HCT116 (cell line): Measurements from ENCODE around the gene DCP1B. TPM values are rescaled to one million over a fixed set of nuclear protein-coding genes. Genes with fewer than 3 reads are reported as not detected.

ENCODE experiments used
- ATAC-seq: fragments of 200-7000 bp; cut with Tn5 transposase; 2 replicates; pipeline ENCODE4 v1.9.1; 2020; ENCODE audit warnings: mild to moderate bottlenecking, moderate library complexity
- BruUV-seq: library from RNA; stranded (reverse); fragments of 400-500 nt; replicated peaks from 2 replicates; lab custom pipeline; 2021; lab: Mats Ljungman, UMichigan
- CTCF ChIA-PET: fragments of 300-600 bp; sonication (Branson Sonifier 250); formaldehyde crosslinking; loops from one replicate; lab custom pipeline; 2021; ENCODE audit warnings: antibody characterized with exemption; lab: Charles Lee
- POLR2A ChIA-PET: fragments of 300-600, 350-600 bp; sonication (Branson Sonifier 250); formaldehyde crosslinking; loops from one replicate; lab custom pipeline; 2021; ENCODE audit warnings: antibody characterized with exemption; lab: Charles Lee
- RAD21 ChIA-PET, 2 experiments: fragments of 300-600 bp; sonication (Branson Sonifier 250); formaldehyde crosslinking; loops; one replicate each; lab custom pipeline; 2023; ENCODE audit warnings: low total read pairs in 2 of 2; ENCODE audit not compliant: uncharacterized antibody in 2 of 2, unreplicated experiment in 2 of 2, low non-redundant PET in 1 of 2; lab: Charles Lee
- DNase-seq: peaks from one replicate; pipeline ENCODE4 v3.0.0-alpha.2; 2010; ENCODE audit warnings: low read depth, low spot score
- H2AFZ ChIP-seq: fragments of 200-600 bp; shearing (Covaris generic), sonication (generic); 2 replicates; pipeline ENCODE4 v1.6.1; 2017; ENCODE audit warnings: low read depth, mixed run types, mixed read lengths, antibody characterized with exemption, low read length; ENCODE audit not compliant: poor library complexity, severe bottlenecking
- H3K27ac ChIP-seq: 2 replicates; pipeline ENCODE4 v1.5.1; 2012; ENCODE audit warnings: low read depth, low read length
- H3K27me3 ChIP-seq: fragments of 200-600 bp; sonication (generic); 2 replicates; pipeline ENCODE4 v1.6.1; 2016; ENCODE audit warnings: mixed run types, low read length, mixed read lengths; ENCODE audit not compliant: insufficient read depth
- H3K36me3 ChIP-seq, 2 experiments: fragments of 200-500 bp in 1 of 2; fragments of 200-600 bp in 1 of 2; sonication (Bioruptor generic) in 1 of 2; sonication (generic) in 1 of 2; 2 replicates each; pipeline versions ENCODE4 v1.5.1 to v1.6.1; 2014 to 2016; ENCODE audit warnings: low read length in 2 of 2, inconsistent platforms in 1 of 2, mixed read lengths in 1 of 2, mixed run types in 1 of 2; ENCODE audit not compliant: insufficient read depth in 2 of 2, control insufficient read depth in 1 of 2
- H3K4me1 ChIP-seq, 2 experiments: fragments of 200-600 bp in 1 of 2; sonication (generic) in 1 of 2; 2 replicates each; pipeline versions ENCODE4 v1.5.1 to v1.6.1; 2012 to 2017; ENCODE audit warnings: low read length in 2 of 2, inconsistent platforms in 1 of 2, mild to moderate bottlenecking in 1 of 2, mixed read lengths in 1 of 2, mixed run types in 1 of 2, moderate library complexity in 1 of 2; ENCODE audit not compliant: insufficient read depth in 2 of 2, control insufficient read depth in 1 of 2
- H3K4me2 ChIP-seq: fragments of 200-600 bp; sonication (generic); 2 replicates; pipeline ENCODE4 v1.6.1; 2017; ENCODE audit warnings: mixed run types, low read length, mixed read lengths
- H3K4me3 ChIP-seq, 2 experiments: fragments of 200-600 bp in 1 of 2; sonication (generic) in 1 of 2; replicated peaks in 1 of 2; 2 replicates each; pipeline ENCODE4 v1.5.1; 2011 to 2016; ENCODE audit warnings: low read length in 2 of 2, control low read depth in 1 of 2, low read depth in 1 of 2, mild to moderate bottlenecking in 1 of 2, mixed read lengths in 1 of 2, mixed run types in 1 of 2
- H3K79me2 ChIP-seq: fragments of 200-600 bp; sonication (generic); 2 replicates; pipeline ENCODE4 v1.6.1; 2017; ENCODE audit warnings: mild to moderate bottlenecking, mixed run types, low read length, moderate library complexity, mixed read lengths; ENCODE audit not compliant: insufficient read depth
- H3K9ac ChIP-seq: fragments of 200-600 bp; sonication (generic); 2 replicates; pipeline ENCODE4 v1.6.1; 2016; ENCODE audit warnings: low read length, mixed read lengths
- H3K9me2 ChIP-seq: fragments of 200-600 bp; sonication (generic), shearing (Covaris generic); 2 replicates; pipeline ENCODE4 v1.6.1; 2017; ENCODE audit warnings: mixed run types, mild to moderate bottlenecking, moderate library complexity; ENCODE audit not compliant: insufficient read depth
- H3K9me3 ChIP-seq, 2 experiments: fragments of 200-500 bp in 1 of 2; fragments of 200-600 bp in 1 of 2; sonication (Bioruptor generic) in 1 of 2; sonication (generic) in 1 of 2; 2 replicates each; pipeline ENCODE4 v1.6.1; 2014 to 2017; ENCODE audit warnings: low read length in 2 of 2, mixed read lengths in 2 of 2, inconsistent platforms in 1 of 2, low read depth in 1 of 2, mild to moderate bottlenecking in 1 of 2, mixed run types in 1 of 2, moderate library complexity in 1 of 2; ENCODE audit not compliant: control insufficient read depth in 1 of 2, insufficient read depth in 1 of 2
- H4K20me1 ChIP-seq: fragments of 200-600 bp; sonication (generic), shearing (Covaris generic); 2 replicates; pipeline ENCODE4 v1.6.1; 2017; ENCODE audit warnings: mixed run types, mild to moderate bottlenecking, moderate library complexity; ENCODE audit not compliant: insufficient read depth
- CBX3 ChIP-seq: IDR thresholded peaks from 2 replicates; pipeline ENCODE4 v1.6.1; 2012; ENCODE audit warnings: low read depth
- CEBPB ChIP-seq: IDR thresholded peaks from 2 replicates; pipeline ENCODE4 v1.6.1; 2012; ENCODE audit warnings: low read depth
- EGR1 ChIP-seq: IDR thresholded peaks from 2 replicates; pipeline ENCODE4 v1.6.1; 2012; ENCODE audit warnings: low read depth
- FOSL1 ChIP-seq: IDR thresholded peaks from 2 replicates; pipeline ENCODE4 v1.6.1; 2012; ENCODE audit warnings: low read depth
- POLR2AphosphoS5 ChIP-seq: IDR thresholded peaks from 2 replicates; pipeline ENCODE4 v1.6.1; 2011; ENCODE audit warnings: mild to moderate bottlenecking, low read depth, low read length, moderate library complexity
- SP1 ChIP-seq: IDR thresholded peaks from 2 replicates; pipeline ENCODE4 v1.6.1; 2012; ENCODE audit warnings: low read depth
- TCF7L2 ChIP-seq: IDR thresholded peaks from 2 replicates; pipeline ENCODE4 v1.7.0; 2011; ENCODE audit warnings: borderline replicate concordance, inconsistent platforms; ENCODE audit not compliant: insufficient read depth, insufficient read length; ENCODE audit errors: extremely low read depth
- ZFX ChIP-seq: fragments of 450-650 bp; IDR thresholded peaks from 2 replicates; pipeline ENCODE4 v1.6.1; 2017
- ZNF274 ChIP-seq: fragments of 200-500 bp; sonication (Bioruptor generic); IDR thresholded peaks from 2 replicates; pipeline ENCODE4 v1.6.1; 2014; ENCODE audit warnings: mild to moderate bottlenecking, low read depth, low read length, inconsistent platforms
- intact Hi-C: fragments of 100-400 bp; cut with micrococcal nuclease; formaldehyde crosslinking; loops from 2 replicates; pipeline ENCODE4 v1.10.0; 2022
- total RNA-seq: library from RNA; stranded (reverse); gene quantifications from one replicate; pipeline ENCODE4 v1.2.1, GENCODE V29; 2021; ENCODE audit not compliant: unreplicated experiment
- TF ChIP-seq, protein P1 (sequence below): IDR thresholded peaks from 2 replicates; pipeline ENCODE4 v1.6.1; 2012
- TF ChIP-seq, protein P2 (sequence below): IDR thresholded peaks from 2 replicates; pipeline ENCODE4 v1.6.1; 2012

Gene DCP1B
- total RNA-seq, 1 experiment from 2014 or later: 13.8 TPM

GRCh38 chr12:2052826-2053678, 48.8 kb upstream of the DCP1B start, which contains the start of gene CACNA1C:
Gene CACNA1C (plus strand): TSS chr12:2052987. CDS start chr12:2053563, 576 bp downstream.
- Histone ChIP-seq H3K4me1 (no peaks in the 10 kb centered on the region), H3K27ac (no peak within 1 kb of the TSS), H2AFZ (no peak within 1 kb of the TSS), H3K9me2 (no peaks in the 10 kb centered on the region), H3K4me3 (peak within 1 kb of the TSS; percentile 9 to 47; a peak in 3 of 4 replicates), H3K36me3 (no peaks in the 10 kb centered on the region), H3K79me2 (no peaks in the 10 kb centered on the region), H3K4me2 (peak within 1 kb of the TSS; percentile 66), H3K27me3 (peaks cover 31% of the 10 kb centered on the region), H4K20me1 (no peaks in the 10 kb centered on the region), H3K9ac (no peak within 1 kb of the TSS), H3K9me3 (no peaks in the 10 kb centered on the region)
- ChIA-PET CTCF (no interaction called here), POLR2A (no interaction called here), RAD21 (no interaction called here)
- ATAC-seq (peak; percentile 61), DNase-seq (no peak)
- no TSS peak for BruUV-seq
- intact Hi-C loops: no loop called here
- no peak for TF ChIP-seq FOSL1
- TF ChIP-seq, protein P1, sequence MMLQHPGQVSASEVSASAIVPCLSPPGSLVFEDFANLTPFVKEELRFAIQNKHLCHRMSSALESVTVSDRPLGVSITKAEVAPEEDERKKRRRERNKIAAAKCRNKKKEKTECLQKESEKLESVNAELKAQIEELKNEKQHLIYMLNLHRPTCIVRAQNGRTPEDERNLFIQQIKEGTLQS: no peak
- TF ChIP-seq ZNF274: no peak
- TF ChIP-seq, protein P2, sequence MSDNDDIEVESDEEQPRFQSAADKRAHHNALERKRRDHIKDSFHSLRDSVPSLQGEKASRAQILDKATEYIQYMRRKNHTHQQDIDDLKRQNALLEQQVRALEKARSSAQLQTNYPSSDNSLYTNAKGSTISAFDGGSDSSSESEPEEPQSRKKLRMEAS: no peak
- no peak for TF ChIP-seq SP1
- TF ChIP-seq CEBPB: no peak
- no peak for TF ChIP-seq POLR2AphosphoS5
- TF ChIP-seq CBX3: no peak
- no peak for TF ChIP-seq EGR1
- TF ChIP-seq ZFX: no peak
- TF ChIP-seq TCF7L2: no peak
